Naive thymus-derived CD4-positive, alpha-beta T cell (primary cell): Measurements from ENCODE around the gene TMEM98. TPM values are rescaled to one million over a fixed set of nuclear protein-coding genes. Genes with fewer than 3 reads are reported as not detected.

Experiments
- ATAC-seq: fragments of 150-1000 bp; cut with Tn5 transposase; 2 replicates; pipeline ENCODE4 v1.10.0; 2021; ENCODE audit warnings: mild to moderate bottlenecking, moderate library complexity
- CTCF ChIA-PET: fragments of 350-600 bp; sonication (Branson Sonifier 250); formaldehyde crosslinking; loops from one replicate; lab custom pipeline; 2021; ENCODE audit warnings: antibody characterized with exemption; lab: Charles Lee
- POLR2A ChIA-PET: fragments of 350-600 bp; sonication (Branson Sonifier 250); formaldehyde crosslinking; loops from one replicate; lab custom pipeline; 2021; ENCODE audit warnings: antibody characterized with exemption, inconsistent platforms; lab: Charles Lee
- DNase-seq, 9 donors: peaks; one replicate each; pipeline versions ENCODE4 v3.0.0 to v3.0.0-alpha.2; 2020 to 2022; ENCODE audit warnings: mixed read lengths in 1 of 9
- H3K27ac ChIP-seq: one replicate; pipeline ENCODE4 v1.7.0; 2013; ENCODE audit warnings: mild to moderate bottlenecking, low read depth, low read length, moderate library complexity
- H3K27me3 ChIP-seq, 2 donors: one replicate each; pipeline ENCODE4 v1.7.0; 2013; ENCODE audit warnings: low read length in 2 of 2, mild to moderate bottlenecking in 2 of 2, moderate library complexity in 2 of 2; ENCODE audit not compliant: control insufficient read depth in 2 of 2, insufficient read depth in 2 of 2
- H3K36me3 ChIP-seq, 3 experiments: 1 replicate in 2 of 3; 2 replicates in 1 of 3; pipeline ENCODE4 v1.7.0; 2013; ENCODE audit warnings: low read length in 3 of 3, mild to moderate bottlenecking in 3 of 3, moderate library complexity in 1 of 3; ENCODE audit not compliant: insufficient read depth in 3 of 3, control insufficient read depth in 2 of 3
- H3K4me1 ChIP-seq, 2 donors: one replicate each; pipeline ENCODE4 v1.7.0; 2013; ENCODE audit warnings: low read length in 2 of 2, mild to moderate bottlenecking in 2 of 2, moderate library complexity in 1 of 2; ENCODE audit not compliant: control insufficient read depth in 2 of 2, insufficient read depth in 2 of 2
- H3K4me3 ChIP-seq: 2 replicates; pipeline ENCODE4 v1.7.0; 2013; ENCODE audit warnings: mild to moderate bottlenecking, low read length
- H3K9me3 ChIP-seq, 3 experiments: 1 replicate in 2 of 3; 2 replicates in 1 of 3; pipeline ENCODE4 v1.7.0; 2013; ENCODE audit warnings: low read length in 3 of 3; ENCODE audit not compliant: control insufficient read depth in 2 of 3
- H3K27ac Mint-ChIP-seq, 9 donors: one replicate each; pipeline ENCODE4 v1.8.0; 2020 to 2022; ENCODE audit warnings: mixed read lengths in 9 of 9, mild to moderate bottlenecking in 8 of 9, moderate library complexity in 5 of 9, inconsistent platforms in 2 of 9
- H3K27me3 Mint-ChIP-seq, 5 donors: one replicate each; pipeline ENCODE4 v1.8.0; 2021 to 2022; ENCODE audit warnings: mixed read lengths in 5 of 5, mild to moderate bottlenecking in 1 of 5
- H3K36me3 Mint-ChIP-seq, 5 donors: one replicate each; pipeline ENCODE4 v1.8.0; 2020 to 2022; ENCODE audit warnings: mixed read lengths in 5 of 5, mild to moderate bottlenecking in 3 of 5, inconsistent platforms in 1 of 5
- H3K4me1 Mint-ChIP-seq, 7 donors: one replicate each; pipeline ENCODE4 v1.8.0; 2020 to 2022; ENCODE audit warnings: mixed read lengths in 7 of 7, mild to moderate bottlenecking in 3 of 7, inconsistent platforms in 1 of 7
- H3K4me3 Mint-ChIP-seq, 10 donors: one replicate each; pipeline ENCODE4 v1.8.0; 2020 to 2022; ENCODE audit warnings: mild to moderate bottlenecking in 10 of 10, mixed read lengths in 10 of 10, moderate library complexity in 6 of 10, inconsistent platforms in 2 of 10
- H3K9me3 Mint-ChIP-seq, 11 donors: one replicate each; pipeline ENCODE4 v1.8.0; 2020 to 2022; ENCODE audit warnings: mixed read lengths in 11 of 11, mild to moderate bottlenecking in 4 of 11, inconsistent platforms in 1 of 11, moderate library complexity in 1 of 11
- intact Hi-C, 2 donors: fragments of 100-400 bp; cut with micrococcal nuclease; formaldehyde crosslinking; loops; one replicate each; pipeline ENCODE4 v1.15.1; 2023
- polyA plus RNA-seq, 2 donors: library from polyadenylated mRNA; unstranded; fragments of 300-500 nt; fragmentation: Illumina TruSeq; gene quantifications; one replicate each; pipeline ENCODE4 v1.2.3, GENCODE V29; 2021
- total RNA-seq, 6 experiments: library from RNA in 5 of 6; stranded (reverse) in 5 of 6; gene quantifications; 1 replicate in 5 of 6; 2 replicates in 1 of 6; pipeline ENCODE4 v1.2.3 and lab custom pipeline; 2021 to 2026

TMEM98 gene, protein sequence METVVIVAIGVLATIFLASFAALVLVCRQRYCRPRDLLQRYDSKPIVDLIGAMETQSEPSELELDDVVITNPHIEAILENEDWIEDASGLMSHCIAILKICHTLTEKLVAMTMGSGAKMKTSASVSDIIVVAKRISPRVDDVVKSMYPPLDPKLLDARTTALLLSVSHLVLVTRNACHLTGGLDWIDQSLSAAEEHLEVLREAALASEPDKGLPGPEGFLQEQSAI
- total RNA-seq, result 1 to 10 TPM in 1 of 5 experiments, under 1 TPM in 1, not detected in 3; 0.73 to 1.6 TPM
- not detected for polyA plus RNA-seq
- total RNA-seq (lab: John Stamatoyannopoulos, UW), result not detected

DNA sequence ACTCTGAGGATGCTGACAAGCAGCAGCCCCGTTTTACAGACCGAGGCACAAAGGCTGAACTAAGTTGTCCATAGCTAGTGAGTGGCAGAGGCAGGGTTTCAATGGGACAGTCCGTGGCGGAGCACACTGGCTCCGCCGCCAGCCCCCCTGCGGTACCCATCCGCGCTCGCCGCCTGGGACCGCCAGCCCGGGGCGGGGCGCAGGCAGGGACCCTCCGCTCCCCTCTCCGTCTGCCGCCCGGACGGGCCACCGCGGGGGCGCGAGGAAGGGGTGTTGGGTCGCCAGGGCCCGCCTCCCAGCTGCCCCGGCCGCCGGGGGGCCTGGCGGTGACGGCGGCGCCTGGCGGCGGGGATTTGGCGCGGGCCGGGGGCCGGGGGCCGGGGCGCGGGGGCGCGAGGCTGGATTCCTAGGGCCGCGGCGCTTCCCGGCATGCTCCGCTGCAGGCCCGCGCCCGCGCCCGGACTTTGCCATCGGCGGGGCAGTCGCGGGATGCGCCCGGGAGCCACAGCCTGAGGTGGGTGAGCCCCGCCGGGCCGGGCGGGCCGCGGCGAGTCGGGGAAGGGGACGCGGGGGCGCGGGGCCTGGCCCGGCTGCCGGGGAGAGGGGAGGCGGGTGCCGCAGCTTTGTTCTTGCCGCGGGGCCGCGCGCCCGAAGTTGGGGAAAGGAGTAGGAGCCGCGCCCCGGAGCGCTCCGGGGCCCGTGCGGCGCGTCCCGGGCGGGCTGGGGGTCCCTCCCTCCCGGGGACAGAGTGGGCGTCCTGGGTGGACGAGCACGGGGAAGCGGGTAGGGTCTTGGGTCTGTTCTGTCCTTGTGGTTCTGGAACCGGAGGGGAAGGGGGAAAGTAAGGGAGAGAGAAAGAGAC lies at the start of gene TMEM98:
Gene TMEM98, plus strand, starts transcription at position 430 of the 862 bp plus-strand sequence. CDS start 3,376 bp downstream, outside the sequence.
- Histone ChIP-seq H3K4me3 (no peak within 1 kb of the TSS), H3K4me1 (no peaks in the 10 kb centered on the region), H3K36me3 (no peaks in the 10 kb centered on the region), H3K27me3 (peaks cover 0 to 10% of the 10 kb centered on the region in 2 donors), H3K27ac (no peak within 1 kb of the TSS), H3K9me3 (no peaks in the 10 kb centered on the region)
- CTCF ChIA-PET, result interaction anchor here (1.3 kb wide), 1 partner anchor 51 kb away, joined by 3 read pairs; the partner anchor contains the start of gene MYO1D
- no peaks in the 10 kb centered on the region for H3K36me3 Mint-ChIP-seq
- intact Hi-C loops, result no loop called here
- no peak within 1 kb of the TSS for H3K27ac Mint-ChIP-seq
- H3K9me3 Mint-ChIP-seq, result no peaks in the 10 kb centered on the region
- H3K4me1 Mint-ChIP-seq, result no peaks in the 10 kb centered on the region
- H3K27me3 Mint-ChIP-seq, result peaks cover 29 to 46% (median 36%) of the 10 kb centered on the region in 5 donors
- DNase-seq (peak in 1 of 9 donors; percentile 25), ATAC-seq (no peak)
- H3K4me3 Mint-ChIP-seq, result peak within 1 kb of the TSS; percentile 2 to 75 (median 53)
- POLR2A ChIA-PET, result no interaction called here

DNA sequence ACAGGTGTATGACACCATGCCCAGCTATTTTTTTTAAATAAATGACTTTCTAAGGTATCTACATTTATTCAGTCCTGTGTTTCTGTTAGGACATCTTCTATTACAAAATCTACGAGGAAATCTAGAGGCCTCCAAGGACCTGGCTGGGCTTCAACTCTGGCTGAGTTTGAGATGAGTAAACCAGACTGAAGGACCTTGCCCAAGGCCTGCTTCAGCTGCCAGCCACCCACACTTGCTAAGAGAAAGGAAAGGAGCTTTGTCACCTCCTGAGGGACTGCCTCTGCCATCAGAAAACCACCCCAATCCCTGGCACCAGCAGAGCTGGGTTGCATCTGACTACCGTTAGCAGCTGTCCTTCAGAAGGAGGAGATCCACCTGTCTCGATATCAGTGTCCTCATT lies 49.7 kb upstream of the TMEM98 start:
- intact Hi-C loops, result loop anchor here (5.0 kb wide), 4 partner anchors 391 to 1391 kb away; partner anchors contain the start of genes CDK5R1 (in 1 of the 2) and SUZ12 (in 1 of the 2)
- CTCF ChIA-PET, result interaction anchor here (0.6 to 2.5 kb wide), 8 partner anchors 8 to 434 kb away, joined by 3 to 39 read pairs (median 4); partner anchors contain the start of gene PSMD11
- Histone ChIP-seq H3K4me3 (no peak overlapping the region), H3K4me1 (peaks cover 0 to 8% of the 10 kb centered on the region in 2 donors), H3K9me3 (no peaks in the 10 kb centered on the region), H3K27ac (no peak overlapping the region), H3K27me3 (peaks cover 0 to 4% of the 10 kb centered on the region in 2 donors), H3K36me3 (no peaks in the 10 kb centered on the region)
- Mint-ChIP-seq H3K4me1 (peaks cover 7 to 15% (median 11%) of the 10 kb centered on the region in 7 donors), H3K36me3 (peaks cover 0 to 5% (median 0%) of the 10 kb centered on the region in 5 donors), H3K27ac (peak overlapping the region in 1 of 9 donors; percentile 87), H3K27me3 (peaks cover 0 to 44% (median 8%) of the 10 kb centered on the region in 5 donors), H3K9me3 (peaks cover 0 to 2% (median 0%) of the 10 kb centered on the region in 11 donors), H3K4me3 (peak overlapping the region in 3 of 10 donors; percentile 52 to 88 (median 84))
- no peak for ATAC-seq
- POLR2A ChIA-PET, result interaction anchor here (2.0 kb wide), 1 partner anchor 96 kb away, joined by 7 read pairs; no protein-coding TSS in a partner anchor
- DNase-seq, result no peak

DNA sequence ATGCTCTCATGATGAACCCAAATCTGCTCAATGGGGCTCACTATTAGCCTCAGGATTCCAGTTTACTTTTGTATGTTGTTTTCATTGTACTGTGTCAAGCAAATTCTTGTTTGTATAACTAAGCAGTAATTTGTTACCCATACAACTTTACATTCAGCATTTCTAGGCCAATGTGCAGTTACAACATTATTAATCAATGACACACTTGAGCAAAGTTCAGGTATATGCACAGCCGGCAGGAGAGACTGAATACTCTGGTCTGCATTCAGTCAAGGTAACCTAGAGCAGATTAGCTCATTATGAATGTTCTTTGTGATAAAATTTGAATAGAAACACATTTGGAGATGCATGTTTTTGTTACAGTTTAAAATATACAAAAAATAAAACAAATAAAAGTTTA lies 48.8 kb upstream of the TMEM98 start:
- no peak overlapping the region for H3K27ac Mint-ChIP-seq
- peaks cover 7 to 15% (median 11%) of the 10 kb centered on the region in 7 donors for H3K4me1 Mint-ChIP-seq
- POLR2A ChIA-PET, result interaction anchor here (0.7 kb wide), 1 partner anchor 21 kb away, joined by 3 read pairs; no protein-coding TSS in a partner anchor
- peaks cover 0 to 8% of the 10 kb centered on the region in 2 donors for H3K4me1 ChIP-seq
- intact Hi-C loops, result loop anchor here (5.0 kb wide), 4 partner anchors 392 to 1392 kb away; partner anchors contain the start of genes CDK5R1 (in 1 of the 2) and SUZ12 (in 1 of the 2)
- CTCF ChIA-PET, result interaction anchor here (2.1 to 2.5 kb wide), 2 partner anchors 97 to 101 kb away, joined by 9 to 39 read pairs; no protein-coding TSS in a partner anchor
- H3K4me3 ChIP-seq, result no peak overlapping the region
- no peaks in the 10 kb centered on the region for H3K9me3 ChIP-seq
- no peak overlapping the region for H3K27ac ChIP-seq
- peaks cover 0 to 4% of the 10 kb centered on the region in 2 donors for H3K27me3 ChIP-seq
- H3K36me3 Mint-ChIP-seq, result peaks cover 0 to 2% (median 0%) of the 10 kb centered on the region in 5 donors
- H3K27me3 Mint-ChIP-seq, result peaks cover 0 to 42% (median 11%) of the 10 kb centered on the region in 5 donors
- H3K4me3 Mint-ChIP-seq, result no peak overlapping the region
- H3K9me3 Mint-ChIP-seq, result peaks cover 0 to 2% (median 0%) of the 10 kb centered on the region in 11 donors
- DNase-seq (no peak), ATAC-seq (no peak)
- H3K36me3 ChIP-seq, result no peaks in the 10 kb centered on the region

DNA sequence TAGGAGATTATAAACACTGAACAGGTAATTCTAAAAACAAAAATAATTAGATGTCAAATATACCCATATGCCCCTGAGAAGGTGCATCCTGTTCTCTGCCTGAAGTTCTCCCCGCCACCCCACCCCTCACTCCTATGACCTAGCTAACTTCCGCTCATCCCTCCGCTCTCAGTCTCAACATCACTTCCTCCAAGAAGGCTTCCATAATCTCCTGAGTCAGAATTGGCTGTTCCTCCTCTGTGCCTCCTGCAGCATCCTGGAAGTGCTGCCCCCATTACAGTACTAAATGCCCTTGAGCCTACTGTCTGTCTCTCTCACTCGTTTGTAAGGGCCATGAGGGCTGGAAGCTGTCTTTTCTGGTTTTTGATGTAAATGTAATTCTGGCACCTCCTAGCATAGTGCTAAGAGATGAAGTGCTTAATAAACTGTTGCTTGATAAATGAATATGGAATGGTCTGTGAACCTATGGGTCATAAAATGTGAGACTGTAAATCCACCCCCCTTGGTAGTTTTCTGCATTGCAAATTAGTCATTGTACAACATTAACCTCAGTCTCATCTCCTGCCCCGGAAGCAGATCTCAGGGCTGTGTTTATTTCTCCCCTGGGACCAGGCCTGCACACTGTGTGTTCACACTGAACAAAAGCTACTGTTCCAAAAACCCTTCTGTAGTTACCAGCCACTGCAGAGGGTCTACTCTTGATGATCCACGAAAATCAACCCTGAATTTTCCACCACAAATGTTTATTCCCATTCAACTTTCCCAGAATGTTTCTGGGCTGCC lies 47.1 kb upstream of the TMEM98 start:
- Histone ChIP-seq H3K27ac (no peak overlapping the region), H3K9me3 (no peaks in the 10 kb centered on the region), H3K27me3 (peaks cover 0 to 4% of the 10 kb centered on the region in 2 donors), H3K36me3 (no peaks in the 10 kb centered on the region), H3K4me1 (peaks cover 0 to 8% of the 10 kb centered on the region in 2 donors), H3K4me3 (no peak overlapping the region)
- H3K4me1 Mint-ChIP-seq, result peaks cover 2 to 10% (median 9%) of the 10 kb centered on the region in 7 donors
- ATAC-seq, result no peak
- H3K9me3 Mint-ChIP-seq, result peaks cover 0 to 2% (median 0%) of the 10 kb centered on the region in 11 donors
- DNase-seq, result no peak
- peaks cover 6 to 40% (median 19%) of the 10 kb centered on the region in 5 donors for H3K27me3 Mint-ChIP-seq
- ChIA-PET CTCF (no interaction called here), POLR2A (no interaction called here)
- H3K4me3 Mint-ChIP-seq, result no peak overlapping the region
- no peak overlapping the region for H3K27ac Mint-ChIP-seq
- intact Hi-C loops, result no loop called here
- no peaks in the 10 kb centered on the region for H3K36me3 Mint-ChIP-seq

DNA sequence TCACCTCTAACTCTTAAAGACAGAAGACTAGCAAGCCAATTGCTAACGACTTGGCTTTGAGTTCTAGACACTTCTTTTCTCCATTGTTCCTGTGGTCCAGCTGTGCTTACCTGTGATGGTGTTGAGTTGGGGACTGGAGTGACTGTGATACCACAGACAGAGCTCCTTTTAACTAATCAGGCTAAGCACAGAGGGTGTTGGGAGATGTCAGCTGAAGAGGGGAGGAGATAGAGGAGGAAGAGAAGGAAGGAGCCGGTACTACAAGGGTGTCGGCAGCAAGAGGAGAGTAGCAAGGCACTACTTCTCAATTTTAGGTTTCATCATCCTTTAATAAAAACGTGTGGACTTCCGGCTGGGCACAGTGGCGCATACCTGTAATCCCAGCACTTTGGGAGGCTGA lies 45.9 kb upstream of the TMEM98 start:
- no peak overlapping the region for H3K27ac ChIP-seq
- CTCF ChIA-PET, result no interaction called here
- H3K4me3 ChIP-seq, result no peak overlapping the region
- no peaks in the 10 kb centered on the region for H3K9me3 ChIP-seq
- Mint-ChIP-seq H3K4me3 (no peak overlapping the region), H3K27ac (peak overlapping the region in 1 of 9 donors; percentile 17), H3K36me3 (no peaks in the 10 kb centered on the region), H3K27me3 (peaks cover 6 to 41% (median 30%) of the 10 kb centered on the region in 5 donors), H3K4me1 (peaks cover 0 to 6% (median 5%) of the 10 kb centered on the region in 7 donors), H3K9me3 (peaks cover 0 to 2% (median 0%) of the 10 kb centered on the region in 11 donors)
- peaks cover 0 to 5% of the 10 kb centered on the region in 2 donors for H3K4me1 ChIP-seq
- H3K36me3 ChIP-seq, result no peaks in the 10 kb centered on the region
- DNase-seq (no peak), ATAC-seq (no peak)
- POLR2A ChIA-PET, result no interaction called here
- H3K27me3 ChIP-seq, result peaks cover 0 to 4% of the 10 kb centered on the region in 2 donors
- intact Hi-C loops, result no loop called here
